ENCODE results near the gene MSH5. TPM values are rescaled to one million over a fixed set of nuclear protein-coding genes. Genes with fewer than 3 reads are reported as not detected.

Gene MSH5
- total RNA-seq, 2 donors from 2014 or later: 13.3 to 34.2 TPM

DNA sequence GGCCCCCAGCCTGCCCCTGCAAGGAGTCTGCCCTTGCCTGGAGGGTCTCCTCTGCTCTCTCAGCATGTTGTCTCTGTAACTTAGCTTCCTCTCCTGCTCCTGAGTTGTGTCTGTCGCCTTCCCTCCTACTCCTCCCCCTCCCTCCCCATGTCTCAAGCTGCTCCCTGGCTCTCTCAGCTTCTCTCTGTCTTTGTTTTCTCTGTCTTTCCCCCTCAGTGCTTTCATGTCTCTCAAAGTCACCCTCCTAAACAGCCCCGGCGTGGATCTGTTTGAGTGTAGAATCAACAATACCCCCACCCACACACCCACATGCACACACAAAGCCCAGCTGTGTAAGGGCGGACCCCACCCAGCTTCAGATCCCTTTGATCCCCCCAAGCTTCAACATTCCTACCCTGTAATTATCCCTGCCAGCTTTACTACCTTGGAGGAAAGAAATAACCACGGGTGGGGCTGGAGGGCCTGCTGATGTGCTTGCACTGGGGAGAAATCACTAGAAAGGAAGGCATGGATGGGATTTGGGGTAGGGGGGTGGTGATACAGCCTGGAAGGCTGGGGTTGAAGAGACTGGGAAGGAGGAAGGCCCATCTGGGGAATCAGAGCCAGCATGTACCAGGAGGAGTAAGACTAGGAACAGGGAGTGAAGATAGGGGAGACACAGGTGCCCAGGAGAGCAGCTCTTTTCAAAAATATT lies 25.7 kb upstream of the MSH5 start:
- peak overlapping the region in 1 of 2 donors; percentile 69 for H3K9ac ChIP-seq (ENCODE audit: low read depth in 2 of 2, low read length in 2 of 2)
- TF ChIP-seq, protein P1, sequence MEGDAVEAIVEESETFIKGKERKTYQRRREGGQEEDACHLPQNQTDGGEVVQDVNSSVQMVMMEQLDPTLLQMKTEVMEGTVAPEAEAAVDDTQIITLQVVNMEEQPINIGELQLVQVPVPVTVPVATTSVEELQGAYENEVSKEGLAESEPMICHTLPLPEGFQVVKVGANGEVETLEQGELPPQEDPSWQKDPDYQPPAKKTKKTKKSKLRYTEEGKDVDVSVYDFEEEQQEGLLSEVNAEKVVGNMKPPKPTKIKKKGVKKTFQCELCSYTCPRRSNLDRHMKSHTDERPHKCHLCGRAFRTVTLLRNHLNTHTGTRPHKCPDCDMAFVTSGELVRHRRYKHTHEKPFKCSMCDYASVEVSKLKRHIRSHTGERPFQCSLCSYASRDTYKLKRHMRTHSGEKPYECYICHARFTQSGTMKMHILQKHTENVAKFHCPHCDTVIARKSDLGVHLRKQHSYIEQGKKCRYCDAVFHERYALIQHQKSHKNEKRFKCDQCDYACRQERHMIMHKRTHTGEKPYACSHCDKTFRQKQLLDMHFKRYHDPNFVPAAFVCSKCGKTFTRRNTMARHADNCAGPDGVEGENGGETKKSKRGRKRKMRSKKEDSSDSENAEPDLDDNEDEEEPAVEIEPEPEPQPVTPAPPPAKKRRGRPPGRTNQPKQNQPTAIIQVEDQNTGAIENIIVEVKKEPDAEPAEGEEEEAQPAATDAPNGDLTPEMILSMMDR (IDR thresholded peaks at IDR 0.05): no peak
- H3K4me3 ChIP-seq: no peak overlapping the region
- intact Hi-C loops (cut with DNase I): no loop called here
- H3K27me3 ChIP-seq: no peaks in the 10 kb centered on the region
- peaks cover 5% of the 10 kb centered on the region for H3K4me1 ChIP-seq
- DNase-seq: no peak
- no peaks in the 10 kb centered on the region for H3K9me3 ChIP-seq
- H3K36me3 ChIP-seq: no peaks in the 10 kb centered on the region
- no peak overlapping the region for H3K27ac ChIP-seq

DNA sequence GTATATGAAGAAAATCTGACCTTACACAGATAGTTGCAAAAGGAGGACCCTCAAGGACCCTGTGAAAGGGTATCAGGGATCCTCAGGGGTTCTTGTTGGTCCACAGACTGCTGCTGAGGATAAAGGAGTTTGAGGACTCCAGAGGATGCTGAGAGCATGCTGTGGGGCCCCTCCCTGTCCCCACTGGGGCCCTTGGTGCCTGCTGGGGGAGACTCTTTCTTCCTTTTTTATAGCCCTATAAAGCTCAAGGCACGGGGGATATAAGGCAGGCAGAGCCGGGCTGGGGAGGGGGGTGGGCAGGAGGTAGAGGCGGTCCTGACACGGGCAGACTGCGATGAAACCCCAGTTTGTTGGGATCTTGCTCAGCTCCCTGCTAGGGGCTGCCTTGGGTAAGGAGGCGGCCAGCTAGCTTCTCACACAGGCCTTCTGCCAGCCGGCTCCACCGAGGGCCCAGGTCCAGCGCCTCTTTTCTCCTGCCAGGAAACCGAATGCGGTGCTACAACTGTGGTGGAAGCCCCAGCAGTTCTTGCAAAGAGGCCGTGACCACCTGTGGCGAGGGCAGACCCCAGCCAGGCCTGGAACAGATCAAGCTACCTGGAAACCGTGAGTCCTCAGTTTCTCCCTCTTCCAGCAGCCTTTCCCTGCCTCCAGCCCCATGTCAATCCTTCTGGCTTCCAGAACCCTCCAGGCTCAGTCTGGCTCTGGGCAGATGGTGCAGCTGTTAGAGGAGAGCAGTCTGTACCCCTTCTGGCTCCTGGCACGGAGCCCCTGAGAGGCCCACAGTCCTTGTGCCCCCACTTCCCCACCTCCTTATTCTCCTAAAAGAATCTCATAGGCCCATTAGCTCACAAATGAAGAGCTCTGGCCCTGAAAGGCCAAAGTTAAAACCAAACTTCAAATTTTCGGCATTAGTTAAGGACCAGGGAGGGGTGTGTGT lies 24.5 kb upstream of the MSH5 start, which contains the start of gene LY6G6D:
Gene LY6G6D (plus strand): TSS at position 327 of the 937 bp plus-strand sequence. CDS start 8 bp downstream, at position 335.
- Histone ChIP-seq H3K9ac (ENCODE audit: low read depth in 2 of 2, low read length in 2 of 2) (peak within 1 kb of the TSS in 1 of 2 donors; percentile 69), H3K4me1 (peaks cover 5% of the 10 kb centered on the region), H3K27me3 (no peaks in the 10 kb centered on the region), H3K9me3 (no peaks in the 10 kb centered on the region), H3K27ac (no peak within 1 kb of the TSS), H3K4me3 (no peak within 1 kb of the TSS), H3K36me3 (no peaks in the 10 kb centered on the region)
- TF ChIP-seq, protein P1 (IDR thresholded peaks at IDR 0.05): no peak
- DNase-seq: no peak
- intact Hi-C loops (cut with DNase I): no loop called here

DNA sequence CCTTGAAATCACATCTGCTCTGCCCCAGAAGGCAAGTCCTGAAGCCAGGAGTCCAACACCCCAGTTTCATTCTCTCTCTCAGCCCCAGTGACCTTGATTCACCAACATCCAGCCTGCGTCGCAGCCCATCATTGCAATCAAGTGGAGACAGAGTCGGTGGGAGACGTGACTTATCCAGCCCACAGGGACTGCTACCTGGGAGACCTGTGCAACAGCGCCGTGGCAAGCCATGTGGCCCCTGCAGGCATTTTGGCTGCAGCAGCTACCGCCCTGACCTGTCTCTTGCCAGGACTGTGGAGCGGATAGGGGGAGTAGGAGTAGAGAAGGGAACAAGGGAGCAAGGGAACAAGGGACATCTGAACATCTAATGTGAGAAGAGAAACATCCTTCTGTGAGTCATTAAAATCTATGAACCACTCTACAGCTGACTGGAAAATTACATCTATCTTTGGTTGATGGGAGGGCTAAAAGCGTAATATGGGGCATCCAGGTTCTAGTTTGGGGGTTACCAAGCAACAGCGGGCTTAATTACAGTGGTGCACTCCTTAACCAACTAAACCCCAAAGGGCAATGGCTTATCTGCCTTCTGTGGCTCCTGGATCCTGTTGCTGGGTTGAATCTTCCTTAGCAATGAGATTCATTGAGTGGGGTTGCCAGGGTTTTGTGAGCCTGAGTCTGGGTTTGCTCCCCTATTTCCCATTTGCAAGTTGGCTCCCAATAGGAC lies 22.1 kb upstream of the MSH5 start:
- Histone ChIP-seq H3K27ac (no peak overlapping the region), H3K9me3 (no peaks in the 10 kb centered on the region)

GRCh38 chr6:31718265-31718664 lies 21.5 kb upstream of the MSH5 start:
- Histone ChIP-seq H3K4me3 (no peak overlapping the region), H3K9me3 (no peaks in the 10 kb centered on the region), H3K9ac (ENCODE audit: low read depth in 2 of 2, low read length in 2 of 2) (no peak overlapping the region), H3K27ac (no peak overlapping the region), H3K36me3 (no peaks in the 10 kb centered on the region), H3K4me1 (peaks cover 5% of the 10 kb centered on the region), H3K27me3 (no peaks in the 10 kb centered on the region)
- TF ChIP-seq, protein P1 (IDR thresholded peaks at IDR 0.05): no peak
- intact Hi-C loops (cut with DNase I): no loop called here
- DNase-seq: peak; percentile 89

More for the DNA sequence above, 22.1 kb upstream of the MSH5 start:
- DNase-seq: no peak
- no peak overlapping the region for H3K9ac ChIP-seq (ENCODE audit: low read depth in 2 of 2, low read length in 2 of 2)
- TF ChIP-seq, protein P1 (IDR thresholded peaks at IDR 0.05): no peak
- no peaks in the 10 kb centered on the region for H3K27me3 ChIP-seq
- intact Hi-C loops (cut with DNase I): no loop called here
- H3K4me1 ChIP-seq: peaks cover 5% of the 10 kb centered on the region
- no peak overlapping the region for H3K4me3 ChIP-seq
- no peaks in the 10 kb centered on the region for H3K36me3 ChIP-seq

DNA sequence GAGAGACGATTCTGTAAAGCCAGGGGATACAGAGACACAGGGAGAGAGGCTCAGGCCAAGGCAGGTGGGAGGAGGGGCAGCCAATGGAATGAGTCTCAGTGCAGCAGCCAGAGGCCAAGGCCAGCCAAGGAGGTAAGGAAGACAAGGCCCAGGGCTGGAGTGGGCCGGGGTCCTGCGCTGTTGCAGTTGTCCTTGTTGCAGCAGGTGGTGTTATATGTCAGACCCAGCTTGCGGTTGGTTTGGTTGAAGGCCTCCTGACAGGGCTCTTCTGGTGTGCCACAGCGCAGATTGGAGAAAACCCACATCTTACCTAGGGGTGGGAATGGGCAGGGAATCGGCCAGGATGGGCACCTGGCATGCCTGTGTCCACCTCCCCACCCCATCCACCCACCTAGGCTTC lies 20.8 kb upstream of the MSH5 start:
- intact Hi-C loops (cut with DNase I): no loop called here
- no peaks in the 10 kb centered on the region for H3K9me3 ChIP-seq
- H3K27ac ChIP-seq: no peak overlapping the region
- peaks cover under 1% of the 10 kb centered on the region for H3K4me1 ChIP-seq
- no peak overlapping the region for H3K9ac ChIP-seq (ENCODE audit: low read depth in 2 of 2, low read length in 2 of 2)
- no peaks in the 10 kb centered on the region for H3K36me3 ChIP-seq
- DNase-seq: no peak
- TF ChIP-seq, protein P1 (IDR thresholded peaks at IDR 0.05): no peak
- H3K4me3 ChIP-seq: no peak overlapping the region
- H3K27me3 ChIP-seq: no peaks in the 10 kb centered on the region
